OCI-LY3 (cell line): ENCODE data around the gene ACADSB.

Experiments used
- H2AFZ ChIP-seq: fragments of 200-600, 300-600 bp; shearing (Covaris generic); 2 replicates; pipeline ENCODE4 v1.6.0; 2014; ENCODE audit warnings: antibody characterized with exemption, low read depth, low read length
- H3K27ac ChIP-seq: fragments of 200-600, 300-600 bp; sonication (generic); 2 replicates; pipeline ENCODE4 v1.5.1; 2014; ENCODE audit warnings: mild to moderate bottlenecking, low read length, moderate library complexity, mixed read lengths
- H3K27me3 ChIP-seq: fragments of 200-600, 300-600 bp; sonication (generic); 2 replicates; pipeline ENCODE4 v1.6.1; 2014; ENCODE audit warnings: low read depth, low read length, mixed read lengths
- H3K36me3 ChIP-seq: fragments of 200-600, 300-600 bp; sonication (generic); replicated peaks from 2 replicates; pipeline ENCODE3; 2014; ENCODE audit warnings: low read depth, low read length, mixed read lengths
- H3K4me1 ChIP-seq: fragments of 300-600, 200-600 bp; sonication (generic); 2 replicates; pipeline ENCODE4 v1.6.1; 2014; ENCODE audit warnings: low read length, mixed read lengths
- H3K4me2 ChIP-seq: fragments of 200-600, 300-600 bp; sonication (generic); 2 replicates; pipeline ENCODE4 v1.6.1; 2014; ENCODE audit warnings: low read length, mixed read lengths
- H3K4me3 ChIP-seq: fragments of 300-600, 200-600 bp; sonication (generic); 2 replicates; pipeline ENCODE4 v1.5.1; 2014; ENCODE audit warnings: antibody characterized with exemption, mild to moderate bottlenecking, low read length, moderate library complexity
- H3K79me2 ChIP-seq: fragments of 300-600, 200-600 bp; shearing (Covaris generic); 2 replicates; pipeline ENCODE4 v1.6.1; 2014; ENCODE audit warnings: mild to moderate bottlenecking, low read length, mixed read lengths
- H3K9ac ChIP-seq: fragments of 300-600, 200-600 bp; shearing (Covaris generic); 2 replicates; pipeline ENCODE4 v1.6.0; 2014; ENCODE audit warnings: mild to moderate bottlenecking, low read length, moderate library complexity
- H3K9me3 ChIP-seq: fragments of 200-600, 300-600 bp; shearing (Covaris generic); 2 replicates; pipeline ENCODE4 v1.6.1; 2014; ENCODE audit warnings: low read length, mixed read lengths; ENCODE audit not compliant: insufficient read depth
- H4K20me1 ChIP-seq: fragments of 200-600, 300-600 bp; sonication (generic); 2 replicates; pipeline ENCODE4 v1.6.1; 2016; ENCODE audit warnings: low read length, mixed read lengths; ENCODE audit not compliant: insufficient read depth
- EZH2phosphoT487 ChIP-seq: fragments of 200-600 bp; shearing (Covaris generic); IDR thresholded peaks from 2 replicates; pipeline ENCODE4 v1.6.1; 2018; ENCODE audit warnings: antibody characterized with exemption, mixed run types, low read depth
- TF ChIP-seq, protein P1 (sequence below): fragments of 200-600, 300-600 bp; sonication (generic); IDR thresholded peaks from 2 replicates; pipeline ENCODE4 v1.5.1; 2014; ENCODE audit warnings: antibody characterized with exemption, low read length, low read depth

Gene ACADSB

DNA sequence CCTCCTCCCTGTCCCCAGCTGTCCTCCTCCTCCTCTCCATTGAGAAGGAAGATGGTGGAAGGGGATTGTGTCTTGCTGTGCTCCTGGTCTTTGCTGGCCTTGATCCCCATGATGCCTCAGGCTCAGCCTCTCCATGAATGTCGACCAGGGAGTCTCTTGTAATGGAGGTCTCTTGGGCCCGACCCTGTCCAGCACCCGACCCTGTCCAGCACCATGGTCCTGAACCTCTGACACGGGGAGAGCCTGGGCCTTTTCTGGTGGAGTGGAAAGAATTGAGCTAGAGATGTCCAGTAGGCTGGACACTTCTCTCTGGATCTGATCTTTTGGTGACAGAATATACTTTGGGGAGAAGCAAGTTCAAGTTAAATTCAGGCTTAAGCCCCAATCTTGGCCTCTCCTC lies 84.7 kb downstream of the ACADSB start:
- H3K9ac ChIP-seq = no peak overlapping the region
- no peaks in the 10 kb centered on the region for H3K79me2 ChIP-seq
- H3K4me2 ChIP-seq = no peak overlapping the region
- no peaks in the 10 kb centered on the region for H3K36me3 ChIP-seq
- TF ChIP-seq, protein P1, sequence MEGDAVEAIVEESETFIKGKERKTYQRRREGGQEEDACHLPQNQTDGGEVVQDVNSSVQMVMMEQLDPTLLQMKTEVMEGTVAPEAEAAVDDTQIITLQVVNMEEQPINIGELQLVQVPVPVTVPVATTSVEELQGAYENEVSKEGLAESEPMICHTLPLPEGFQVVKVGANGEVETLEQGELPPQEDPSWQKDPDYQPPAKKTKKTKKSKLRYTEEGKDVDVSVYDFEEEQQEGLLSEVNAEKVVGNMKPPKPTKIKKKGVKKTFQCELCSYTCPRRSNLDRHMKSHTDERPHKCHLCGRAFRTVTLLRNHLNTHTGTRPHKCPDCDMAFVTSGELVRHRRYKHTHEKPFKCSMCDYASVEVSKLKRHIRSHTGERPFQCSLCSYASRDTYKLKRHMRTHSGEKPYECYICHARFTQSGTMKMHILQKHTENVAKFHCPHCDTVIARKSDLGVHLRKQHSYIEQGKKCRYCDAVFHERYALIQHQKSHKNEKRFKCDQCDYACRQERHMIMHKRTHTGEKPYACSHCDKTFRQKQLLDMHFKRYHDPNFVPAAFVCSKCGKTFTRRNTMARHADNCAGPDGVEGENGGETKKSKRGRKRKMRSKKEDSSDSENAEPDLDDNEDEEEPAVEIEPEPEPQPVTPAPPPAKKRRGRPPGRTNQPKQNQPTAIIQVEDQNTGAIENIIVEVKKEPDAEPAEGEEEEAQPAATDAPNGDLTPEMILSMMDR = no peak
- no peak for TF ChIP-seq EZH2phosphoT487
- no peak overlapping the region for H2AFZ ChIP-seq
- H3K27ac ChIP-seq = no peak overlapping the region
- no peaks in the 10 kb centered on the region for H3K4me1 ChIP-seq
- no peaks in the 10 kb centered on the region for H4K20me1 ChIP-seq
- H3K27me3 ChIP-seq = no peaks in the 10 kb centered on the region
- H3K4me3 ChIP-seq = no peak overlapping the region
- no peaks in the 10 kb centered on the region for H3K9me3 ChIP-seq

DNA sequence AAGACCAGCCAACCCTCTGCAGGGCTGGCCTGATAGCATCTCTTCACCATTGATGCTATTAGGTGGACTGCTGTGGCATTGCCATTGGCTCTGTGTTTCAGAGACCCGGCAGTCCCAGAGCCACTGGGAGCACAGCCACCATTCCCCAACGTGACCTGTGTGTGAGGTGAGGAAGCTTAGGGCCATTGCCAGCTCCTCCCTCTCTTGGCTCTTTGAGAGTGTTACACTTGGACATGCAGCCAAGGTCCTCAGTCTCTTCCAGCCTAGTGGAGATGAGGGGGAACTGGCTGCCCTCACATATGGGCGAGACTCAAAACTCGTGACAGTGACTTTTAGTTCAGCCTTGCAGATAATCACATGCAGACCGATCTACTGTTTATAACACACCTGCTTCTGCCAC lies 87.6 kb downstream of the ACADSB start:
- Histone ChIP-seq H3K27ac (no peak overlapping the region), H3K79me2 (no peaks in the 10 kb centered on the region), H3K36me3 (no peaks in the 10 kb centered on the region), H3K4me2 (no peak overlapping the region), H3K4me1 (no peaks in the 10 kb centered on the region), H2AFZ (no peak overlapping the region), H3K9me3 (no peaks in the 10 kb centered on the region), H3K4me3 (no peak overlapping the region), H3K27me3 (no peaks in the 10 kb centered on the region), H4K20me1 (no peaks in the 10 kb centered on the region), H3K9ac (no peak overlapping the region)
- no peak for TF ChIP-seq EZH2phosphoT487
- TF ChIP-seq, protein P1 = no peak

DNA sequence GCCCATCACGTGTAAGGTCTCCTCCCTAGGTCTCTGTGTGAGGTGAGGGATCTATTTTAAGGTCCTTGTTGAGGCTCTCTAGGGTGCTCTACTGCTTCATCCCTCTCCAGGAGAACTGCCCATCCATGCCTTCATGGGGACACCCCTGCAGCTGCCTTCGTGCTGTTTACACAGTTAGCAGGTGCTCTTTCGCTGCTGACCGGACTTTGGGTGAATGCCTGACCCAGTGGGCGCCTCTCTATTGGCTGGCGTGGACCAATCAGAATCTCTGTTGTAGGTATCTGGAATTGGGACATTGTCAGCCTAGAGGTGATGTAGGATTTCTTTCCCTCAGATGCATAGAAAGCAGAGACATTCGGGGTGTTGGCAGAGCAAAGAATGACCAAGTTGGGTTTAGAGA lies 88.2 kb downstream of the ACADSB start:
- TF ChIP-seq, protein P1 = no peak
- no peak for TF ChIP-seq EZH2phosphoT487
- H3K4me1 ChIP-seq = no peaks in the 10 kb centered on the region
- no peak overlapping the region for H3K27ac ChIP-seq
- no peaks in the 10 kb centered on the region for H3K27me3 ChIP-seq
- no peaks in the 10 kb centered on the region for H3K36me3 ChIP-seq
- H3K9ac ChIP-seq = no peak overlapping the region
- H3K9me3 ChIP-seq = no peaks in the 10 kb centered on the region
- no peak overlapping the region for H3K4me3 ChIP-seq
- H3K4me2 ChIP-seq = no peak overlapping the region
- no peaks in the 10 kb centered on the region for H3K79me2 ChIP-seq
- H2AFZ ChIP-seq = no peak overlapping the region
- no peaks in the 10 kb centered on the region for H4K20me1 ChIP-seq

DNA sequence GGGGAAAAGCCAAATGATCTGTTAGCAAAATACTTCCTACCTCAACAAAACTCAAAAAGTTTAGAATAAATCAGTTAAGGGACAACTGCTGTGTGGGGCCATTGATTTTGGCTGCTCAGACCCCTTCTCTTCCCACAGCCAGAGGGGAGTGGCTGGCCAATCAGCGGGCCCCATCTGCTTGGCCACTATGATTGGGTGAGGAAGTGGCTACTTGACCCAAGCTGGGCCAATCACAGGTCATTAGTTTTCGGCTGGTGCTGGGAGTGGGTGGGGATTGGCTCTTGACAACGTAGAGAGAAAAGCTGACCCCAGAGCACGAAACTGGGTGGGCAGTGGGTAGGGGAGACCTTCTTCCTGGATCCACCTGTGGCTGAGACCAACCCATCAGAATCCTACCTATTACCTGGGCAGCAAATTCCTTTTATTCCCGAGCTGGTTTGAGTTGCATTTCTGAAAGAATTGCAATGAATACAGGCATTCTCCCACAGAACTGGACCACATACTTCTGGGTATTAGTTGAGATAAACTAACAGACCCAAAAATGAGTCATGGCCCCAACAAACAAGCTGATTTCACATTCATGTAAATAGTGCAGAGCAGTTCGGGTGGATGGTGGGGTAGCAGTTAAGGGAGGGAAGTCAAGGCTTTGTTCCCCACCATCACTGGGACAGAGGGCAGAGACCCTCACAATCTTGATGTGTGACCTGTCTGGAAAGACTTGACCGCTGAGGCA lies 91.4 kb downstream of the ACADSB start:
- Histone ChIP-seq H3K9me3 (no peaks in the 10 kb centered on the region), H3K4me2 (no peak overlapping the region), H2AFZ (no peak overlapping the region), H3K79me2 (no peaks in the 10 kb centered on the region), H3K36me3 (no peaks in the 10 kb centered on the region), H3K4me3 (no peak overlapping the region), H4K20me1 (no peaks in the 10 kb centered on the region), H3K27ac (no peak overlapping the region), H3K27me3 (no peaks in the 10 kb centered on the region), H3K9ac (no peak overlapping the region), H3K4me1 (no peaks in the 10 kb centered on the region)
- TF ChIP-seq EZH2phosphoT487 = no peak
- TF ChIP-seq, protein P1 = no peak
